CD8-positive, alpha-beta memory T cell (primary cell): ENCODE measurements around the gene FARP2. TPM values are rescaled to one million over a fixed set of nuclear protein-coding genes. Genes with fewer than 3 reads are reported as not detected.
A peak's percentile ranks its signal among the peaks of the same experiment; 100 is the strongest.

ENCODE experiments used
- CTCF ChIA-PET: fragments of 350-600 bp; sonication (Branson Sonifier 250); formaldehyde crosslinking; loops from one replicate; lab custom pipeline; 2021; ENCODE audit warnings: antibody characterized with exemption; lab: Charles Lee
- POLR2A ChIA-PET: fragments of 350-600 bp; sonication (Branson Sonifier 250); formaldehyde crosslinking; loops from one replicate; lab custom pipeline; 2021; ENCODE audit warnings: antibody characterized with exemption; lab: Charles Lee
- DNase-seq, 5 donors: peaks; one replicate each; pipeline versions ENCODE4 v3.0.0 to v3.0.0-alpha.2; 2020 to 2022; ENCODE audit warnings: mixed read lengths in 1 of 5
- H3K27ac ChIP-seq: one replicate; pipeline ENCODE4 v1.7.0; 2013; ENCODE audit warnings: low read depth, mild to moderate bottlenecking, low read length, moderate library complexity
- H3K27me3 ChIP-seq: 2 replicates; pipeline ENCODE4 v1.7.0; 2013; ENCODE audit warnings: low read length, mild to moderate bottlenecking; ENCODE audit not compliant: insufficient read depth, poor library complexity, severe bottlenecking
- H3K36me3 ChIP-seq: 2 replicates; pipeline ENCODE4 v1.7.0; 2013; ENCODE audit warnings: mild to moderate bottlenecking, low read length, moderate library complexity; ENCODE audit not compliant: insufficient read depth
- H3K4me1 ChIP-seq: 2 replicates; pipeline ENCODE4 v1.7.0; 2013; ENCODE audit warnings: mild to moderate bottlenecking, low read length, moderate library complexity; ENCODE audit not compliant: insufficient read depth
- H3K4me3 ChIP-seq: 2 replicates; pipeline ENCODE4 v1.7.0; 2013; ENCODE audit warnings: mild to moderate bottlenecking, low read length
- H3K9me3 ChIP-seq: 2 replicates; pipeline ENCODE4 v1.7.0; 2013; ENCODE audit warnings: mild to moderate bottlenecking, low read length
- H3K27ac Mint-ChIP-seq, 8 donors: one replicate each; pipeline ENCODE4 v1.8.0; 2020 to 2021; ENCODE audit warnings: mixed read lengths in 8 of 8, mild to moderate bottlenecking in 6 of 8, inconsistent platforms in 3 of 8, moderate library complexity in 3 of 8
- H3K27me3 Mint-ChIP-seq, 2 donors: one replicate each; pipeline ENCODE4 v1.8.0; 2020 to 2021; ENCODE audit warnings: mixed read lengths in 2 of 2, mild to moderate bottlenecking in 1 of 2, moderate library complexity in 1 of 2
- H3K36me3 Mint-ChIP-seq, 3 donors: one replicate each; pipeline ENCODE4 v1.8.0; 2020 to 2021; ENCODE audit warnings: mixed read lengths in 3 of 3, inconsistent platforms in 1 of 3, mild to moderate bottlenecking in 1 of 3
- H3K4me1 Mint-ChIP-seq, 3 donors: one replicate each; pipeline ENCODE4 v1.8.0; 2020 to 2021; ENCODE audit warnings: mixed read lengths in 3 of 3, inconsistent platforms in 1 of 3, mild to moderate bottlenecking in 1 of 3
- H3K4me3 Mint-ChIP-seq, 7 donors: one replicate each; pipeline ENCODE4 v1.8.0; 2020 to 2021; ENCODE audit warnings: mixed read lengths in 7 of 7, mild to moderate bottlenecking in 6 of 7, moderate library complexity in 4 of 7, inconsistent platforms in 2 of 7
- H3K9me3 Mint-ChIP-seq, 5 donors: one replicate each; pipeline ENCODE4 v1.8.0; 2020 to 2022; ENCODE audit warnings: mixed read lengths in 5 of 5, mild to moderate bottlenecking in 3 of 5, moderate library complexity in 2 of 5, inconsistent platforms in 1 of 5
- polyA plus RNA-seq: library from polyadenylated mRNA; unstranded; fragments of 300-500 nt; fragmentation: Illumina TruSeq; gene quantifications from one replicate; pipeline ENCODE4 v1.2.3, GENCODE V29; 2021
- total RNA-seq, 2 experiments: library from RNA; stranded (reverse); gene quantifications; one replicate each; pipeline ENCODE4 v1.2.3, GENCODE V29; 2021

Gene FARP2
- total and polyA plus RNA-seq, 3 experiments from 2014 or later = 10.4 to 36.0 (median 32.8) TPM

DNA sequence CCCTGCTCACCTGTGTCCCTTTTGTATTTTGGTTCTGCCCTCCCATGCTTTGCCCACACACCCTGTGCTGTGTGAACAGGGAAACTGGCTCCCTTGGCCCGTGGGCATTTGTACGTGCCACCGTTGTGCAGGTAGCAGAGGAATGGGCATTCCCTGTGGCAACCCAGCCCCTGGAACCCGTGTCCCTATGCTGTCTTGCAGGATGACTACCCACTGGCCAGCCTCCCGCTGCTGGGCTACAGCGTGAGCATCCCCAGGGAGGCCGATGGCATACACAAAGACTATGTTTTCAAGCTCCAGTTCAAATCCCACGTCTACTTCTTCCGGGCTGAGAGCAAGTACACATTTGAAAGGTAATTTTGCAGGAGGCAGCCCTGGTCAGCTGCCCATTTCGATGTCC lies 137.0 kb downstream of the FARP2 start:
- no peaks in the 10 kb centered on the region for H3K9me3 ChIP-seq
- no peaks in the 10 kb centered on the region for H3K4me1 ChIP-seq
- Mint-ChIP-seq H3K27me3 (no peaks in the 10 kb centered on the region), H3K4me1 (no peaks in the 10 kb centered on the region), H3K4me3 (no peak overlapping the region), H3K9me3 (no peaks in the 10 kb centered on the region), H3K36me3 (peaks cover 0 to 41% (median 0%) of the 10 kb centered on the region in 3 donors), H3K27ac (peak overlapping the region in 1 of 8 donors; percentile 43)
- peak in 1 of 5 donors; percentile 33 for DNase-seq
- POLR2A ChIA-PET = no interaction called here
- H3K27me3 ChIP-seq = no peaks in the 10 kb centered on the region
- H3K4me3 ChIP-seq = no peak overlapping the region
- H3K27ac ChIP-seq = no peak overlapping the region
- H3K36me3 ChIP-seq = no peaks in the 10 kb centered on the region
- CTCF ChIA-PET = no interaction called here

DNA sequence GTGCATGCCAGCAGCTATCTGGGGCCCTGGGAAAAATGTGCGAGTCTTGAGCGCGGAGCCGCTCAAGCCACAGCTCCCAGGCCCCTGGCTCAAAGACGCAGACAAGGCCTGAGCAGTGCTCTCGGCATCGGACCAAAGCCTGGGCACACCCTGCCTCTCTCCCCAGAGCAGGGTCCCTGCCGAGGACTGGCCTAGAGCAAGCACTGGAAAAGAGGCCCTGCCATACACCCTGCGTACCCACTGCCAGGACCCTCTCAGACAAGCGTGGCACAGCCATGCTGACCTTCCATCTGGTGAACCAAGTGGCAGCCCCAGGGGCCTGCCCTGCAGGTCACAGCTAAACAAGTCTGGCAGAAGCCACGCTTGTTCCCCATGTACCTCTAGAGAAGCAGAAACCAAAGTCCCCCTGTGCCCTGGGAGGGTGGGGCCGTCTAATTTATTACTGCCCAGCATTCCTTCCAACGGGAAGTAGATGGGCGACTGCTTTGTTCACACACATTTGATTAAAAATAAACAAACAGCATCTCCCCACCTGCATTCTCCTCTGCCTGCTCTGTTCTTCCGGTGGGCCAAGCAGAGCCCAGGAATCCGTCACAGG lies 138.3 kb downstream of the FARP2 start:
- no peaks in the 10 kb centered on the region for H3K36me3 ChIP-seq
- ChIA-PET CTCF (no interaction called here), POLR2A (no interaction called here)
- no peak overlapping the region for H3K4me3 Mint-ChIP-seq
- no peaks in the 10 kb centered on the region for H3K27me3 ChIP-seq
- H3K4me1 ChIP-seq = no peaks in the 10 kb centered on the region
- no peaks in the 10 kb centered on the region for H3K4me1 Mint-ChIP-seq
- H3K27ac Mint-ChIP-seq = no peak overlapping the region
- no peaks in the 10 kb centered on the region for H3K27me3 Mint-ChIP-seq
- H3K36me3 Mint-ChIP-seq = peaks cover 0 to 50% (median 0%) of the 10 kb centered on the region in 3 donors
- no peaks in the 10 kb centered on the region for H3K9me3 Mint-ChIP-seq
- no peaks in the 10 kb centered on the region for H3K9me3 ChIP-seq
- no peak overlapping the region for H3K4me3 ChIP-seq
- DNase-seq = peak in 1 of 5 donors; percentile 27
- H3K27ac ChIP-seq = no peak overlapping the region

DNA sequence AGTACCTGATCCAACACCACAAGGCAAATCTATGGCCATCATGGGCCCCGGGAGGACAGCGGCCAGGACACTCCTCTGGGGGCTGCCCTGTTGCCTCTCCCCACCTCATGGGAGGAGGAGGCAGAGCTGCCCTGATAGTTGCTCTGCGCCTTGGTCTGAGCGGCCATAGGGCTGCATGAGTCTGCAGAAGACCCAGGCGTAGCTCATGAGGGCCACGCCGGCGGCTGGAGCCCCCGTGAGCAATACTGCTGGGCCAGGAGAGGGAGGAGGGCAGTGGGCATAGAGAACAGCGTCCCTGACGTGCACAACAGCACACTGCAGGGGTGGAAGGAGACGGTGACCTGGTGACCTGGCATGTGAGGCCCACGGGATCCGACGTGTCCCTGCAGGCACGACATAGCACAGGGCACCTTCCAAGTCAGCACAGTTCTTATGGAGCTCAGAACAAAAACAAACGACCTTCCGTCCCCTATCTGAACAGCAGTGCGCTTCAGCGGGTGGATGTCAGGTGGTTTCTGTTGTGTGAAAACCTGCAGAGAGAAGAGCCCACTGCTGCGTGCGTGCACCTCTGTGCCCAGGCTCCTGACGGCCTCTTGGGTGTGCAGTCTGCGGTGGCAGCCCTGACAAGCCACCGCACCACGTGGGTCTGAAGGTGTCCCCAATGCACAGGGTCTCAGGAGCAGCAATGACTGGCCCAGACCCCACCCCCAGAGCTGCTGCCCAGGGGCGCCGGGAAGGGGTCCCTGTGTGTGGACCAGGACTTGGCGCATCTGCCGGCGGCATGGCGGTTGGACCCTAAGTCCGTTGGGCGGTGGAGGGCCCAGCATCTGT lies 139.3 kb downstream of the FARP2 start:
- H3K4me3 ChIP-seq = no peak overlapping the region
- no peaks in the 10 kb centered on the region for H3K4me1 Mint-ChIP-seq
- POLR2A ChIA-PET = no interaction called here
- H3K36me3 Mint-ChIP-seq = peaks cover 0 to 60% (median 0%) of the 10 kb centered on the region in 3 donors
- H3K27ac ChIP-seq = no peak overlapping the region
- H3K9me3 Mint-ChIP-seq = no peaks in the 10 kb centered on the region
- CTCF ChIA-PET = no interaction called here
- no peaks in the 10 kb centered on the region for H3K27me3 Mint-ChIP-seq
- H3K4me3 Mint-ChIP-seq = no peak overlapping the region
- peak in 1 of 5 donors; percentile 26 for DNase-seq
- no peaks in the 10 kb centered on the region for H3K9me3 ChIP-seq
- H3K27me3 ChIP-seq = no peaks in the 10 kb centered on the region
- no peak overlapping the region for H3K27ac Mint-ChIP-seq
- no peaks in the 10 kb centered on the region for H3K4me1 ChIP-seq
- H3K36me3 ChIP-seq = no peaks in the 10 kb centered on the region

DNA sequence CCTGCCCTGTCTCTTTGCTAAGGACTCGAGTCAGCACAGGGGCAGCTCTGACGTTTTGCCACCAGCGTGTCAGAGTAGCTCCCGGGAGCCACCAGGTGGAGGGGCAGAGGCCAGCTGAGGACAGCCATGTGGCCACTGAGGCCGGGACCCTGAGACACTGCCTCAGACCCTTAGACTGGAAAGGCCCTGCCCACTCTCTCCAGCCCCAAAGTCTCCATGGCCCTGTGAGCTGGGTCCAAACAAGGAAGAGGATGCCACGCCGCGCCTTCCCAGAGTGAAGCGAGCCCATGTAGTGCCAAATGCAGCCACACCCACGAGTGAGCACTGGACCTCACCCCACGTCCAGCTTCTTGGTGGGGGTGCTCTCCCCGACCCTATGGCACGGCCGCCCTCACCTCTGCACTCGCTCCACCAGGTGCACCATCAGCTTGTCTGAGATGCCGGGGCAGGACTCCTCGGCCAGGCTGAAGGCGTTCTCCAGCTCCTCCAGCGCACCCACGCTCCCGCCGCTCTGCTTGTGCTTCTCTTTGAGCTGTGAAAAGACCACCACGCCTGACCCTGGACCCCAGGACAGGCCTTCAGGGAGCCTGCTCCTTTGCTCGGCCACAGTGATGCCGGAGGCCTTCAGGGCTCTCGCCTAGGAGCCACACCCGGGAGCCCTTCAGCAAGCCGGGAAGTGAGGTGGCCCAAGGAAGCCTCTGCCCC lies 140.1 kb downstream of the FARP2 start:
- no peak overlapping the region for H3K27ac Mint-ChIP-seq
- POLR2A ChIA-PET = no interaction called here
- H3K9me3 Mint-ChIP-seq = no peaks in the 10 kb centered on the region
- peak in 1 of 5 donors; percentile 41 for DNase-seq
- CTCF ChIA-PET = no interaction called here
- Histone ChIP-seq H3K4me1 (no peaks in the 10 kb centered on the region), H3K36me3 (no peaks in the 10 kb centered on the region), H3K4me3 (no peak overlapping the region), H3K27me3 (no peaks in the 10 kb centered on the region), H3K27ac (no peak overlapping the region), H3K9me3 (no peaks in the 10 kb centered on the region)
- H3K4me3 Mint-ChIP-seq = no peak overlapping the region
- H3K36me3 Mint-ChIP-seq = peaks cover 0 to 67% (median 0%) of the 10 kb centered on the region in 3 donors
- no peaks in the 10 kb centered on the region for H3K27me3 Mint-ChIP-seq
- no peaks in the 10 kb centered on the region for H3K4me1 Mint-ChIP-seq

DNA sequence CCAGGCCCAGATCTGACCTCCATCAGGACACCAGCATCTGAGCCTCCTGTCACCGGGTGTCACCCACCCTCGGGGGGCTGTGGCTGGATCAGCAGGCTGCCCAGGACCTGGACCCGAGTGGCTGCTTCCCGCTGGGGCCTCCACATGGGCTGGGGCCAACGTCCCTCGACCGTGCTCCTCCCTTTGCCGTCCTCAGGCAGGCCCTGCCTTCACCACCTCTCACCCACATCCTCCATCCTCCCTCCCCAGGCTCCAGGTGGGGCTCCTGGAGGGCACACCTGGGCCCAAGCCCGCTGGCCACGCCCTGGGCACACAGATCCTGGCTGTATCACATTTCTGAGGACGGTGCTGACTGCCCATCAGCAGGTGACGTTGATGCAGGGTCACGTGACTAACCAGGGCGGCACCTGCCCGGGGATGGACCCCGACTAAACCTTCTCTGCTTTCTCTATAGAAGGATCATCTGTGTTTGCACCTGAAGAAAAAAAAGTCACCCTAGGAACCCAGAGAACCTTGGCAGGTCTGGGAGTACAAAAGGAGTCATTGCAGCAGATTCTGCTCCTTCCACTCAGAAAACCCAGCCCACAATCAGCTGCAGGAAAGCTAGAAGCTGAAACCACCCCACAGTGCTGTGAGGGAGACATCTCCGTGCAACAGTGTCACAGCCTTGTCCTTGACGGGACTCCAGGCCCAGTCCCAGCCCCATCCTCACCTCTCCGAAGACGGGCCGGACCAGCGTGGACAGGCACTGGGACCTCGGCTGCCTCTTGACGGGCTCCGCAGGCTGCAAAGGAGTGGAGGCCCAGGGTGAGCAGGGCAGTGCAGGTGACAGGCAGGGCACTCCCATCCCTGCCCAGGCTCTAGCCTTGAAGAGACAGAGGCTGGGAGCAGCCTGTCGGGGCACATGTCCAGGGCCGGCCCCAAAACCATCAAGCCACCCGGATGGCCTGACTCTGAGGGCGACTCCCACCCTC lies 141.1 kb downstream of the FARP2 start:
- peak overlapping the region in 2 of 8 donors; percentile 33 to 41 for H3K27ac Mint-ChIP-seq
- H3K27ac ChIP-seq = no peak overlapping the region
- H3K36me3 ChIP-seq = no peaks in the 10 kb centered on the region
- peaks cover 0 to 2% (median 0%) of the 10 kb centered on the region in 3 donors for H3K4me1 Mint-ChIP-seq
- H3K4me3 Mint-ChIP-seq = no peak overlapping the region
- no peaks in the 10 kb centered on the region for H3K9me3 ChIP-seq
- no peaks in the 10 kb centered on the region for H3K4me1 ChIP-seq
- POLR2A ChIA-PET = no interaction called here
- DNase-seq = peak in 1 of 5 donors; percentile 47
- H3K4me3 ChIP-seq = no peak overlapping the region
- H3K27me3 Mint-ChIP-seq = no peaks in the 10 kb centered on the region
- CTCF ChIA-PET = no interaction called here
- H3K36me3 Mint-ChIP-seq = peaks cover 0 to 74% (median 0%) of the 10 kb centered on the region in 3 donors
- no peaks in the 10 kb centered on the region for H3K27me3 ChIP-seq
- no peaks in the 10 kb centered on the region for H3K9me3 Mint-ChIP-seq

GRCh38 chr2:241498115-241499070 lies 142.3 kb downstream of the FARP2 start:
- Mint-ChIP-seq H3K27ac (peak overlapping the region in 1 of 8 donors; percentile 10), H3K27me3 (no peaks in the 10 kb centered on the region), H3K36me3 (peaks cover 0 to 71% (median 0%) of the 10 kb centered on the region in 3 donors), H3K4me1 (peaks cover 0 to 2% (median 0%) of the 10 kb centered on the region in 3 donors), H3K4me3 (peak overlapping the region in 1 of 7 donors; percentile 51), H3K9me3 (no peaks in the 10 kb centered on the region)
- Histone ChIP-seq H3K4me3 (no peak overlapping the region), H3K36me3 (no peaks in the 10 kb centered on the region), H3K4me1 (no peaks in the 10 kb centered on the region), H3K27me3 (no peaks in the 10 kb centered on the region), H3K27ac (no peak overlapping the region), H3K9me3 (no peaks in the 10 kb centered on the region)
- CTCF ChIA-PET = no interaction called here
- POLR2A ChIA-PET = no interaction called here
- DNase-seq = peak in 1 of 5 donors; percentile 36
